ENCODE results near the gene CYB5B. TPM values are rescaled to one million over a fixed set of nuclear protein-coding genes. Genes with fewer than 3 reads are reported as not detected.
"Not testable (repeated sequence)": the region's sequence is repeated elsewhere in the genome, so short reads cannot be mapped to it uniquely, and the experiment has no call there.

The CYB5B gene
- polyA plus RNA-seq, 4 donors: 124 to 150 (median 131) TPM

DNA sequence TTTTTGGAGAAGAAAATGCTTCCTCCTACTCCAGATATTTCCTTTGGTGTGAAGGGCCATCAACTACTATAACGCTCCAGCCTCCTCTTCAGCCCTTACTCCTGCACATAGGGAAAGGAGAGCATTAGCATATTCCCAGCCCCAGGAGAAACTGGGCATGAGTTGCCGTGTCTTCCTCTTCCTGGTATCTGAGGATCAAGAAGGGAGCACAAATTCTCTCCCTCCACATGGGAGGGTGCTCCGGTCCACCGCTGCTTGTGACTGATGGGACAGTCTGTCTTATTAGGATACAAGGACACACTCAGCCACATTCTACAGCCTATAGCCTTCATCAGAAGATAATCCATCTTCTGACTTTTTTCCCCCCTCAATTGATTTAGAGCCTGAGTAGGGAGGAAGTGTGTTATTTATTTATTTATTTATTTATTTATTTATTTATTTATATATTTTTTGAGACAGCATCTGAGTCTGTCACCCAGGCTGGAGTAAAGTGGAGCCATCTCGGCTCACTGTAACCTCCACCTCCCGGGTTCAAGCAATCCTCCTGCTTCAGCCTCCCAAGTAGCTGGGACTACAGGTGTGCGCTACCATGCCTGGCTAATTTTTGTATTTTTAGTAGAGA lies 16.6 kb upstream of the CYB5B start:
- DNase-seq (ENCODE audit: low read depth in 4 of 4, low spot score in 2 of 4): no peak

DNA sequence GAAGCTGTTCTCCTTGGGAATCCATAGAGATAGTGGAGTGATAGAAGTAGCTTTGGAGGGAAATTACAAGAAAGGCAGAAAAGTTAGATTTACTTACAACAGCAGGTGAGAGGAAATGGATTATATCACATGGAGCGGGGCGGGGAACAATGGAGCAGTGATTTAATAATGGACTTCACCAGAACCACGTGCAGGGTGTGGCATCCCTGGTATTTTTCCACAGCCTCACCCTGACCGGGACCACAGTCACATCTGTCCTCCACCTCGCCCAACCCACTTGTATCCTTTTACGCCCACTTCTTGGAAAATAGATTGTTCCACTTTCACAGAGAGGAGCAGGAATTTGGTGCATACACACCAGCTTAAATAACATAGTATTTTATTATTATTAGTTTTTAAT lies 15.9 kb upstream of the CYB5B start:
- DNase-seq (ENCODE audit: low read depth in 4 of 4, low spot score in 2 of 4): no peak

DNA sequence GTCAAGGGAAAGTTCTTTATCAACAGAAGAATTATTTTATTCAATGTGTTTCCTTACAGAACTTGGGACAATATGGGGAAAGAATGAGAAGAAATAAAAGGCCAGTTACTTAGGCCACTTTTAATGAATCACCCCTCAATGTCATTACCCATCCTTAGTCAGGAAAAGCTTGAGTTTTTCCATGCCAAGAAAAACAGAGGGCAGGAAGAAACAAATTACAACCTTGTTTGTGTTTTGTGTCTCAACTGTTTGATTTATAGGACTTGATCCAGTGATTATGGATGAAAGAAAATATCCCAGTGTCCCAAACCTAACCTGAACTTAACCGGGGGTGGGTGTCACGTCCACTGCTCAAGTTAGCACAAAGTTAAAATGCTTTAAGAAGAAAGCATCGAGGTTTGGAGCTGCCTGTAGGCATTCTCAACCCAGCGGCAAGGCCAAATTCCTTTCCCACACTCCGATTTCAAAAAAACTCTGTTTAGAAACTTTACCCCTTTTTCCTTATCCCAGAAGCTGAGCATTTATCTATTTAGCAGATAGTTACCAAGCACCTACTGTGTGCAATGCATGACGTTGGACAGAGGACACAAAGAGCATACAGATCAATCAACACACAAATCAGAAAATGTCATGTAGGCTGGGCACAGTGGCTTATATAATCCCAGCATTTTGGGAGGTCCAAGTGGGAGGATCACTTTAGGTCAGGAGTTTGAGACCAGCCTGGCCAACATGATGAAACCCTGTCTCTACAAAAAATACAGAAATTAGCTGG lies 14.0 kb upstream of the CYB5B start:
- peak in 1 of 4 donors; percentile 73 for DNase-seq (ENCODE audit: low read depth in 4 of 4, low spot score in 2 of 4)

DNA sequence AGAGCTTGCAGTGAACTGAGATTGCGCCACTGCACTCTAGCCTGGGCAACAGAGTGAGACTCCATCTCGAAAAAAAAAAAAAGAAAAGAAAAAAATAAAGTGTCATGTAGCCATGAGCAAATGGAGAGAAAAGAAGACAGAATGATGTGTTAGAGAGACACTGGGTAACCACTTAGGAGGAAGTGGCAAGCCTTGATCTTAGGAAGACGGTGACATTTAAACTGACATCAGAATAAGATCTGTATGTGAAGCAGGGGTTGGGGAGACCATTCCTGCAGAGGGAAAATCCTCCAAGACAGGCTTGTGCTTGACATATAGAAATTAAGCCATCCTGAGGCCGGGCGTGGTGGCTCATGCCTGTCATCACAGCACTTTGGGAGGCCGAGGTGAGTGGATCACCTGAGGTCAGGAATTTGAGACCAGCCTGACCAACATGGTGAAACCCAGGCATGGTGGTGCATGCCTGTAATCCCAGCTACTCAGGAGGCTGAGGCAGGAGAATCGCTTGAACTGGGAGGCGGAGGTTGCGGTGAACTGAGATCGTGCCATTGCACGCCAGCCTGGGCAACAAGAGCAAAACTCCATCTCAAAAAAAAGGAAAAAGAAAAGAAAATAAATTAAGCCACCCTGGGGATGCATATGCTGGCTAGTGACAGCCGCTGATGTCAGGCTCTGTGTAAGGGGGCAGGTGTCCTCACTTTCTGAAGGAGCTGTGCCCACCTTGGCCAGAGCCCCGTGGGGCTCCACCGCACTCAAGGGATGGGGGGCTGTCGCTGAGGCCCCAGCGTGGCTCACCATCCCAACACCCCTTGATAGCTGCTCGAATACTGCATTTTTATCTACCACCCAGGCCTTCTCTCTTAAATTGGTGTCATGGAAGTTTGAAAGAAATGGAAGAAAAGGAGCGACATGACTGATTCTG lies 13.1 kb upstream of the CYB5B start:
- DNase-seq (ENCODE audit: low read depth in 4 of 4, low spot score in 2 of 4): no peak

DNA sequence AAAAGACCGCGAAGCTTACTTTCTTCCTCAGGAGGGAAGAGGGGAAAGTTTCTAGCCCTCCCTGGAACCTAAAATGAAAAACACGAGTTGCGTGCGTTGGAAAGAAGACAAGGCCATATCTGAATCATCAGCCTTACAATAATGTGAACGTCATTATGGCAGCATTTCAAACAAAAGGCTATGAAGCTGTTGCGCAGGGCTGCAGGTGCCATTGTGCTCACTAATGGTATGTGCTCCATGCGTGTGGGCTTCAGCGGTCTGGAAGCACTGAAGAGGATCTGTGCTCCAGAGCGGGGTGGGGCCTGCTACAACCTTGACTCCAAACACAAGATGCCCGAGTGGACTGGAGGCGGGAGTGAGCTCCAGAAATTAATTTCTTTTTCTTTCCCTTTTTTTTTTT lies 12.1 kb upstream of the CYB5B start:
- DNase-seq (ENCODE audit: low read depth in 4 of 4, low spot score in 2 of 4): no peak

DNA sequence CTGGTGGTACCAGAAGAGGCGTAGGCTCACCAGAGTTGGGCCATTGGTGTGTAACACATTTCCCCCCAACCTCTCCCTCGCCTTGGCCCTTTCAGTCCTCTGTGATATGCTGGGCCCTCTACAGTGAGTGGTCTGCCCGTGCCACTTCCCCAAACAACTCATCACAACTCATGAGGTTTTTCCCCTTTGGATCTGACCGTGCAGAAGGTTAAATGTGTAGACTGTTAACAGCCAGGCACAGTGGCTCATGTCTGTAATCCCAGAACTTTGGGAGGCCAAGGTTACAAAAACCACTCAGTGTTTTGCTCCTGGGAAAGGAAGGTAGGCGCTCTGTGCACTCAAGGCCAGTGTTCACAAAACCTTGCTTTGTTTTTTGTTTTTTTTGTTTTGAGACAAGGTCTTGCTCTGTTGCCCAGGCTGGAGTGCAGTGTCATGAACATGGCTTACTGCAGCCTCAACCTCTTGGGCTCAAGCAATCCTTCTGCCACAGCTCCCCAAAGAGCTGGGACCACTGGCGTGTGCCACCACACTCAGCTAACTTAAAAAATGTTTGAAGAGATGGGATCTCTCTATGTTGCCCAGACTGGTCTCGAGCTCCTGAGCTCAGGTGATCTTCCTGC lies 11.3 kb upstream of the CYB5B start:
- DNase-seq (ENCODE audit: low read depth in 4 of 4, low spot score in 2 of 4): no peak

DNA sequence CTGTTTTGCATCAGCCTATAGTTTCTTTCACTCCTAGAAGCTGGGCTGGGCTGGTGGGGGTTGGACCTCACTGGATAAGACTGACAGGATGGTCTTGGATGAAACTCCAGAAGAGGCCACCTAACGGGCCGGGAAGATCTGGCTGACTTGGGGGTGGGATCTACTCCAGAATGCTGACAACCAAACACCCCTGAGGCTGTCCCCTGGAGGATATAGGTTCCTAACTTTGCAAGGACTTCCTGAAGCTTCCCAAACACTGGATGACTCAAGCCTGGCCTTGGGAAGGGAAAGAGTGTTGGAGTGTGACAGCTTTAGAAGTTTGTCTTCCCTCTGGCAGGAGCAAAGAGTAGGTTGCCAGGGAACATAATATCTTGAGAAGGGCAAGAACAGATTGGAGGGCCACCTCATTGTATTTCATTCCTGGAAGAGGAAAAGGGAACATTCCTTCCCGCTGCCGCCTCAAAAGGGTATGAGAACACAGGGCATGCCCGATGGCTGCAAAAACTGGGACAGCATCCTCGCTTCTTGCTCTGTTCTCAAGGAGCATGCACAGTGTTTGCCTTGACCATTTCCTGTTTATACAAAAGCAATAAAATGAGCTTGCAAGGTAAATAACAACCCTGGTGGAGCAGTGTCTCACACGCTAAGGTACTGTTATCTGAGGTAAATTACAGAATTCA lies 6.8 kb upstream of the CYB5B start:
- DNase-seq (ENCODE audit: low read depth in 4 of 4, low spot score in 2 of 4): no peak

DNA sequence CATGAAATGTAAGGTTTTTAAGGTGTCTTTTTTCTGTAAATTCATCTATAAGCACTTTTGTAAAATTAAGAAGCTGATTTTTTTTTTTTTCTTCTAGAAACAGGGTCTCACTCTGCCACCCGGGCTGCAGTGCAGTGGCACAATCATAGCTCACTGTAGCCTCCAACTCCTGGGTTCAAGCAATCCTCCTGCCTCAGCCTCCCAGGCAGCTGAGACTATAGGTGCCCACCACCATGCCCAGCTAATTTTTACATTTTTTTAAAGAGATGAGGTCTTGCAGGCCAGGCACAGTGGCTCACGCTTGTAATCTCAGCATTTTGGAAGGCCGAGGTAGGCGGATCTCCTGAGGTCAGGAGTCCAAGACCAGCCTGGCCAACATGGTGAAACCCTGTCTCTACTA lies 4.5 kb upstream of the CYB5B start:
- no peak for DNase-seq (ENCODE audit: low read depth in 4 of 4, low spot score in 2 of 4)

DNA sequence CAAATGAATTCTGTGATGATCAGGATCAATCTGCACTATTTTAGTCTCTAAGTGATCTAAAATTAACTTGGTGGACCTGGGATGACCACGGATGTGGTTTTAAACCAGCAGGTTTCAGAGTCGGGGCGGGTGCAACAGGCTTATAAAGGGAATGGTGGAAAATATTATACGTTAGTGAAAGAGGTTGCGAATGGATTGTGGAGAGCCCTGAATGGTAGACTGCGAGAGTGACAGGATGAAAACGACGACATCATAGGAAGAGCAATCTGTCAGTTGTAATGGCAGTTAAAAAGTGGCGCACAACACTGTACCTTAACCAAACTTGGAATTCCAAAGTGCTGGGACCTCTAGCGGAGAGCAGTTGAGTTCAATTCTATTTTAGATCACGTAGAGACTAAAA lies 1.2 kb upstream of the CYB5B start:
- no peak for DNase-seq (ENCODE audit: low read depth in 4 of 4, low spot score in 2 of 4)

DNA sequence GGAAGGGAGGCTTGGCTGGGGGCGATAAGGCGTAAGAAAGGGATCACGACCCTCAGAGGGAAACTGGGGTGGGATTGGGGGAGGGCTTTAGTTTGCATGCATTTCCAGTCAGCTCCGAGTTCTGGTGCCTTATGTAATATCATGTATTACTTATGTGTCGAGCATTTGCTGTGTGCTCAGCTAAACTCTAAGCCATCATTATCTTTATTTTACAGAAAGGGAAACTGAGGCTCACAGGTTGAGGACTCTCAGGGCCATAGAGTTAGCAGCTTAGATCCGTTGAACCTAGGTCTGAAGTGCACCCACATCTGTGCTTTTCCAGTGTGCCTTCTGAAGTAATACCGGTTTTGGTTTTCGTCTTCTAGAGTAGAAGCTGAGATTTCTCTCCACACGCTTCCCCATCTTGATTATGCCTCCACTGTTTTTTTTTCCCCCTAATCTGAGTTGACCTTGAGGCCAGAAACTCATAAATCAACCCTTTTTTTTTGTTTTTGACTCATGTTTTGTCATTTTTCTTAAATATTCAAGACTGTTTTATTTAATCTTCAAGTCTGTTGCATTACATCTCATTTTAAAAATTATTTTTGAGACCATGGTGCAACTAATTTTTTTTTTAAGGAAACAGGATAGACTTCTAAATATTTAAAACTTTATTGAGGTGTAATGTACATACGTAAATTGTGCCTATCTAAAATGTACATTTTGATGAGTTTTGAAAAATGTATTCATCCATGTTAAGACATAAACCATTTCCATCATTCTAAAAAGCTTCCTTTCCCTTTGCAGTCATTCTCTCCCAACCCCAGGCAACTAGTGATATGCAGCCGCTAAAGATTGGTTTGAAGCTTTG lies 741 bp downstream of the CYB5B start:
- DNase-seq (ENCODE audit: low read depth in 4 of 4, low spot score in 2 of 4): no peak

DNA sequence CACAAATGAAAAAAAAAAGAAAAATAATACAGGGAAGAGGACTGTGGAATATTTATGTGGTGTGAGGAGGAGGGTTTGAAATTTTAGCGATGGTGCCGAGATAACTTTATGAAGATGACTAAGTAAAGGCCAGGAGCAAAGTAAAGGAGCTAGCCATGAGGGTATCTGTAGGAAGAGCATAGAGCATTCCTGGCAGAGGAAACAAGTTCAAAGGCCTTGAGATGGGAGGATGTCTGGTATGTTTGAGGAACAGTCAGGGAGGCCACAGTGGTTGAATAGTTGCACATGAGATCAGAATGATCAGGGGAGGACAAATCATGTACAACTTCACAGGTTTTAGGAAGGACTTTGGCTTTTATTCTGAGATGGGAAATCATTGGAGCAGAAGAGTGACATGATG lies 4.2 kb downstream of the CYB5B start:
- no peak for DNase-seq (ENCODE audit: low read depth in 4 of 4, low spot score in 2 of 4)

DNA sequence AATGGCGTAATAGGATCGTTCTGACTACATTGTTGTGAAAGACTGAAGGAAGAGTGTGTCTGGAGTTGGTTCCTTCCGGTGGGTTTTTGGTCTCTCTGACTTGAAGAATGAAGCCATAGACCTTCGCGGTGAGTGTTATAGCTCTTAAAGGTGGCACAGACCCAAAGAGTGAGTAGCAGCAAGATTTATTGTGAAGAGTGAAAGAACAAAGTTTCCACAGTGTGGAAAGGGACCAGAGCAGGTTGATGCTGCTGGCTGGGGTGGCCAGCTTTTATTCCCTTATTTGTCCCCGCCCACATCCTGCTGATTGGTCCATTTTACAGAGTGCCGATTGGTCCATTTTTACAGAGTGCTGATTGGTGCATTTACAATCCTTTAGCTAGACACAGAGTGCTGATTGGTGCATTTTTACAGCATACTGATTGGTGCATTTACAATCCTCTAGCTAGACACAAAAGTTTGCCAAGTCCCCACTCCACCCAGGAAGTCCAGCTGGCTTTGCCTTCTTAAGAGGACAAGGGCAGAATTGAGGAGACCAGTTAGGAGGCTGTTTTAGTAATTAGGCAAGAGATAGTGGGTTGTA lies 4.7 kb downstream of the CYB5B start:
- not testable (repeated sequence) for DNase-seq (ENCODE audit: low read depth in 4 of 4, low spot score in 2 of 4)

DNA sequence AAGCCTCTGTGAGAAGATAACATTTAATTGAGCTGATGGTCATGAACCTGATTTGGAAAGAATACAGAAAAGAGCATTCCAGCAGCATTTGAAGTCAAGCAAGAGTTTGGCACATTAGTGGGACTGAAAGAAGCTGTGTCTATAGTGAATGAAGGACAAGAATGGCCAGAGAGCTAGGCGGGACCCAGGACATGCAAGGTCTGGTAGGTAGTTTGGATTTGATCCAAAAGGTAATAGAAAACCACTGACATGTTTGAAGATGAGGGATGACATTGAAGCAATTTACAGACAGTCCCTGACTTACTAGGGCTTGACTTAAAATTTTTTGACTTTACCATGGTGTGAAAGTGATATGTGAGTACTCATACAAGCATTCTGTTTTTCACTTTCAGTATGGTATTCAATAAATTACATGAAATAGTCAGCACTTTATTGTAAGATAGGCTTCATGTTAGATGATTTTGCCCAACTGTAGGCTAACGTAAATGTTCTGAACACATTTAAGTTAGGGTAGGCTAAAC lies 7.6 kb downstream of the CYB5B start:
- no peak for DNase-seq (ENCODE audit: low read depth in 4 of 4, low spot score in 2 of 4)

DNA sequence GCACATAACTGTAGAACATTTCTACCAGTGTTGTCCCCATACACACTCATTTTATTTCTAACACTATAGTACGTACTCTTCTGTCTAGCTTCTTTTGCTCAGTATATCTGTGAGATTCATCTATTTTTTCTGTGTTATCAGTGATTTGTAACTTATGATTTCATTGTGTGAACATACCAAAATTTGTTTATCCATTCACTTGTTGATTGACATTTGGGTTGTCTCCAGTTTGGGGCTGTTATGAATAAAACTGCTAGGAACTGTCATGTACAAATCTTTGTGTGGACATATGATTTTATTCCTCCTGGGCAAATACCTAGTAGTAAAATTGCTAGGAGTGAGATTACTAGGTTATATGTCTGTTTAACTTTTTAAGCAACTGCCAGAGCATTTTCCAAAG lies 9.6 kb downstream of the CYB5B start:
- no peak for DNase-seq (ENCODE audit: low read depth in 4 of 4, low spot score in 2 of 4)

DNA sequence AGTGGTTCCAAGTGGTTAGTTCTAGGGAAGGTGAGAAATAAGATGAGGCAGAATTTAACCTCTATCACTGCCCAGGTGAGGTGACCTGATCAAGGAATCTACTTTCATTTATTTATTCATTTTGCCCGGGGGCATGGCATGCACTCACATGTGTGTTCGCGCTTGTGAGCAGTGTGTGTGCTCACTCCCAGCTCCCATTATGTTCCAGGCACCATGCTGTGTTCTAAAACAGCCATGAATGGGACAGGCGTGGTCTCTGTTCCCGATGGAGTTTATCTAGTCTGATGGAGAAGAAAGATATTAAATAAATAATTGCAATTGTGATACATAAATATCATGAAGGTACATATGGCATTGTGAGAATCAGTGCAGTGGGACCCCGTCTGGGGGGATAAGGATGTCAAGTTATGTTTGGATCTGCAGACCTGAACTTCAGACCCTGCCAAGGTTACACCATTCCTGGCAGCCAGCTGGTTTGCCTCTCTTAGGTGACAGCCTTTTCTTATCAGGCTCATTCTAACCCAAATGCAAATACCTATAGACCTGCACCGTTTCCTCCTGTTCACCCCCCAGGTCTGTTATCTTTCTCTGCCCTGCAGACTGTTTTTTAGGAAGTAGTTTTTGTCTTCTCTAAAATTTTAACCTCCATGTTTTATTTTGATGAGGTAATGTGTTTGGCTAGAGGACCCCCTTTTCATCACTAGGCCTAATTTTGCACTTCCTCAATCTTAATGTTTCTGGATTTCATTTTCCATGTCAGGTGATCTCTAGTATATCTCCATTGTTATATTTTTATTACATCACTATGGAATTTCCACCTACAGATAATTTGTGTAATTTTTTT lies 11.8 kb downstream of the CYB5B start:
- DNase-seq (ENCODE audit: low read depth in 4 of 4, low spot score in 2 of 4): no peak

DNA sequence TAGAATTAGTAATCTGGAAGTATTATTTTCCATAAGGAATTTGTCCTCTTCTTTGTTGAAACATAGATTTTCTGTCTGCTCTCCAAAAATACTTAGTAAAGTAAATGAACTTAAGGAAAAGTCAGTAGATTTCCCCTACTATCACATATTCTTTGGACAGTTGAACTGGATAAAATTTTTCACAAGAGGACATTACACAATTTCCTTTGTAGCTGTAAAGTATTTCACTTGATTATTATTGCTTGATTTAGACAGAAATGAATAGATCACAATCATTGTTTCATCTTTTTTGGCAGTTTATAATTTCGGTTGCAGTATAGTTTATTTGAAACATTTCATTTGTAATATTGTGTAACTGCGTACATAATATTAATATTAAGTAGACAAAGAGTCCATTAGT lies 12.5 kb downstream of the CYB5B start:
- DNase-seq (ENCODE audit: low read depth in 4 of 4, low spot score in 2 of 4): no peak

DNA sequence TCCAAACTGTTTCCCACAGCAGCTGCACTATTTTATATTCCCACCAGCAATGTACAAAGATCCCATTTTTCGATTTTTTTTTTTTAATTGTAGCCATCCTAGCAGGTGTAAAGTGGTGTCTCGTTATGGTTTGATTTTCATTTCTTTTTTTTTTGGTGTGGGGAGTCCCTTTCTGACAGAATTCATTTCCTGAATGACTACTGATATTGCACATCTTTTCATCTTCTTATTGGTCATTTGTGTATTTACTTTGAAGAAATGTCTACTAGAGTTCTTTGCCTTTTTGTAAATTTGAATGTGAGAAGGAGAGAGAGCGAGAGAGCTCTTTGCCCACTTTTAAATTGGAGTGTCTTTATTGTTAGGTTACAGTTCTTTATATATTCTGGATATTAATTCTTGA lies 14.0 kb downstream of the CYB5B start:
- DNase-seq (ENCODE audit: low read depth in 4 of 4, low spot score in 2 of 4): no peak

DNA sequence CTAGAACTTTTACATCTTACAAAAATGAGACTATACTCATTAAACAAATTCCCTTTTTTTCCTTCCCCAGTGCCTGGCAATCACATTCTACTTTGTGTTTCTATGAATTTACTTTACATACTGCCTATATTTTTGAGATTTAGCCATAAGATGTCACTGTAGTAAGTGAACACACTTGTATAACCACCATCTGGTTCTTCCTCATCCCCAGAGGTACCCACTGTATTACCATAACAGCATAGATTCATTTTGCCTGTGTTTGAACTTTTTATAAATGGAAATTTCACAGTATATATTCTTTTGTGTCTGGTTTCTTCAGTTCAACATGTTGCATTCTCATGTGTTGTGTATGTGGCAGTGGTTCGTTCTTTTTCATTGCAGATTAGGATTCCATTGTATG lies 15.8 kb downstream of the CYB5B start:
- DNase-seq (ENCODE audit: low read depth in 4 of 4, low spot score in 2 of 4): no peak
